ENCODE results near the gene CTBP1. TPM values are rescaled to one million over a fixed set of nuclear protein-coding genes. Genes with fewer than 3 reads are reported as not detected.

Gene CTBP1
- total RNA-seq, 1 experiment from 2014 or later = 184 TPM

DNA sequence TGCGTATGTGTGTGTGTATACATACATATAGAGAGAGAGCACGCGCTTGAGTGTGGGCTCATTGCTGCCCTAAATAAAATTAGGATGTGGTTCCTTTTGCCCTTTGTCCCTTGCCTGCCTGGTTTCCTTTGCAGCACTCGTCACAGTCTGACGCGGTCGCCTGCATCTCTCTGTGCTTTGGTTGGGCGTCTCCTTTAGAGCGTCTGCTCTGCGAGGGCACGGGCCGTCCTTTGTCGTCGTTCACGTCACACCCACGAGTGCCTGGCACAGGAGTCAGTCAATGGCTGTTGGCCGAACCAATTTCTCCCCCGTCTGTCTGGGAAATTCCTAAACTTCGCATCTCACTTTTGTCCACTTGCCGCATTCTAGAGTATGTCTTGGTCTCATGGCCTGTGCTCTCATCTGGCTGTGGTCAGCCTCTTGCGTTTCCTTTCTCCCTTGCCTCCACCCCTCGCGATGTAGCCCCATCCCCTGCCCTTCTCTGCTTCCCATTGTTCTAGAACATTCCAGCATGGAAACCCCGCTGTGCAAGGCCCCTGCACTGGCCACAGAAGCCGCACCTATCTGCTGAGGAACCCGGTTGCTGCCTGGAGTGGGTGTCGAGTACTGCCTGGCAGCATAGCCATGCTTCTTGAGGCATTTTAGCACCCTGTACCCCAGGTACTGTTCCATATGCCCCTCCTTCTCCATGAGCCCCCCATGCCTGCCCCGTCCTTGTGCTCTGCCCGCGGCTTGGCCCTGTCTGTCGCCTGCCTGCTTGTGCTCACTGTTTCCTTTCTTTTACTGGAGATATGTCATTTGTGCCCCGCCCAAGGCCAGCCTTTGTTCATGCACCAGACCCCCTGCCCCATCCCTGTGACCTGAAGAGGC lies 48.8 kb upstream of the CTBP1 start:
- H3K9me3 ChIP-seq = no peaks in the 10 kb centered on the region
- BruUV-seq (replicated peaks) = no TSS peak
- Mint-ChIP-seq H3K9me3 (ENCODE audit: unreplicated experiment) (no peaks in the 10 kb centered on the region), H3K4me3 (ENCODE audit: unreplicated experiment) (no peak overlapping the region), H3K27me3 (ENCODE audit: insufficient read depth, unreplicated experiment) (no peaks in the 10 kb centered on the region), H3K36me3 (ENCODE audit: insufficient read depth, unreplicated experiment) (peaks cover 50% of the 10 kb centered on the region), H3K4me1 (ENCODE audit: low read depth, unreplicated experiment) (no peaks in the 10 kb centered on the region), H3K27ac (ENCODE audit: unreplicated experiment) (peak overlapping the region; percentile 53)
- CTCF ChIA-PET = no interaction called here
- peaks cover 2% of the 10 kb centered on the region; the same call in 1 of the 2 replicates for H3K36me3 ChIP-seq (ENCODE audit: control insufficient read depth, insufficient read depth, low read length)
- intact Hi-C loops (cut with micrococcal nuclease; ENCODE audit: unreplicated experiment) = no loop called here
- H3K27me3 ChIP-seq (replicated peaks; ENCODE audit: control insufficient read depth, insufficient read depth, low read length) = no peaks in the 10 kb centered on the region
- no peak overlapping the region for H3K4me3 ChIP-seq (ENCODE audit: low read depth, low read length)
- TF ChIP-seq, protein P1, sequence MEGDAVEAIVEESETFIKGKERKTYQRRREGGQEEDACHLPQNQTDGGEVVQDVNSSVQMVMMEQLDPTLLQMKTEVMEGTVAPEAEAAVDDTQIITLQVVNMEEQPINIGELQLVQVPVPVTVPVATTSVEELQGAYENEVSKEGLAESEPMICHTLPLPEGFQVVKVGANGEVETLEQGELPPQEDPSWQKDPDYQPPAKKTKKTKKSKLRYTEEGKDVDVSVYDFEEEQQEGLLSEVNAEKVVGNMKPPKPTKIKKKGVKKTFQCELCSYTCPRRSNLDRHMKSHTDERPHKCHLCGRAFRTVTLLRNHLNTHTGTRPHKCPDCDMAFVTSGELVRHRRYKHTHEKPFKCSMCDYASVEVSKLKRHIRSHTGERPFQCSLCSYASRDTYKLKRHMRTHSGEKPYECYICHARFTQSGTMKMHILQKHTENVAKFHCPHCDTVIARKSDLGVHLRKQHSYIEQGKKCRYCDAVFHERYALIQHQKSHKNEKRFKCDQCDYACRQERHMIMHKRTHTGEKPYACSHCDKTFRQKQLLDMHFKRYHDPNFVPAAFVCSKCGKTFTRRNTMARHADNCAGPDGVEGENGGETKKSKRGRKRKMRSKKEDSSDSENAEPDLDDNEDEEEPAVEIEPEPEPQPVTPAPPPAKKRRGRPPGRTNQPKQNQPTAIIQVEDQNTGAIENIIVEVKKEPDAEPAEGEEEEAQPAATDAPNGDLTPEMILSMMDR (IDR thresholded peaks at IDR 0.05; ENCODE audit: insufficient read depth in 1 of 2, low read depth in 1 of 2, low read length in 1 of 2, severe bottlenecking in 1 of 2, unreplicated experiment in 1 of 2) = no peak
- no peak for DNase-seq
- no peaks in the 10 kb centered on the region for H3K4me1 ChIP-seq
- POLR2A ChIA-PET = no interaction called here

DNA sequence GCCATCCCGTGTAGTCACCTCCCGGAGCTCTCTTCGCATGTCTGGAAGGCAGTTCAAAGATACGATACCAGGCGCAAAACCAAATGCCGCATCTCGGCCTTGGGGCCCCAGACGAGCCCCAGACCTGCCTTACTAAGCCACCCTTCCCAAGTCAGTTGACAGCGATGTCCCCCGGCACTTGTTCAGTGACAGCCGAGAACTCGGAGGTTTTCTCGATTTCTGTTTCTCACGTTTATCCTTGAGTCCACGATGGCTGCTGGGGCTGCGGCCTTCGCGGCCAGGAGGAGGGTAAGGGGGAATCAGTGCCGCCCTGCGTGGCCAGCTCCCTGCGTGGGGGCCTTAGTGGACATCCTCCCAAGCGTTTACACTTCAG lies 48.1 kb upstream of the CTBP1 start:
- H3K4me3 Mint-ChIP-seq (ENCODE audit: unreplicated experiment) = no peak overlapping the region
- intact Hi-C loops (cut with micrococcal nuclease; ENCODE audit: unreplicated experiment) = no loop called here
- Histone ChIP-seq H3K9me3 (no peaks in the 10 kb centered on the region), H3K36me3 (ENCODE audit: control insufficient read depth, insufficient read depth, low read length) (peaks cover 2% of the 10 kb centered on the region; the same call in 1 of the 2 replicates), H3K4me3 (ENCODE audit: low read depth, low read length) (no peak overlapping the region), H3K4me1 (no peaks in the 10 kb centered on the region), H3K27me3 (replicated peaks; ENCODE audit: control insufficient read depth, insufficient read depth, low read length) (no peaks in the 10 kb centered on the region)
- CTCF ChIA-PET = no interaction called here
- H3K9me3 Mint-ChIP-seq (ENCODE audit: unreplicated experiment) = no peaks in the 10 kb centered on the region
- H3K4me1 Mint-ChIP-seq (ENCODE audit: low read depth, unreplicated experiment) = no peaks in the 10 kb centered on the region
- H3K27ac Mint-ChIP-seq (ENCODE audit: unreplicated experiment) = peak overlapping the region; percentile 58
- H3K36me3 Mint-ChIP-seq (ENCODE audit: insufficient read depth, unreplicated experiment) = peaks cover 46% of the 10 kb centered on the region
- no peaks in the 10 kb centered on the region for H3K27me3 Mint-ChIP-seq (ENCODE audit: insufficient read depth, unreplicated experiment)
- no TSS peak for BruUV-seq (replicated peaks)
- TF ChIP-seq, protein P1 (IDR thresholded peaks at IDR 0.05; ENCODE audit: insufficient read depth in 1 of 2, low read depth in 1 of 2, low read length in 1 of 2, severe bottlenecking in 1 of 2, unreplicated experiment in 1 of 2) = no peak
- POLR2A ChIA-PET = no interaction called here
- no peak for DNase-seq

GRCh38 chr4:1296324-1297022 lies 47.5 kb upstream of the CTBP1 start:
- Mint-ChIP-seq H3K4me1 (ENCODE audit: low read depth, unreplicated experiment) (no peaks in the 10 kb centered on the region), H3K27ac (ENCODE audit: unreplicated experiment) (peak overlapping the region; percentile 58), H3K27me3 (ENCODE audit: insufficient read depth, unreplicated experiment) (no peaks in the 10 kb centered on the region), H3K9me3 (ENCODE audit: unreplicated experiment) (no peaks in the 10 kb centered on the region), H3K36me3 (ENCODE audit: insufficient read depth, unreplicated experiment) (peaks cover 46% of the 10 kb centered on the region), H3K4me3 (ENCODE audit: unreplicated experiment) (no peak overlapping the region)
- Histone ChIP-seq H3K4me1 (peaks cover 3% of the 10 kb centered on the region), H3K27me3 (replicated peaks; ENCODE audit: control insufficient read depth, insufficient read depth, low read length) (no peaks in the 10 kb centered on the region), H3K4me3 (ENCODE audit: low read depth, low read length) (no peak overlapping the region), H3K9me3 (no peaks in the 10 kb centered on the region), H3K36me3 (ENCODE audit: control insufficient read depth, insufficient read depth, low read length) (peaks cover 2% of the 10 kb centered on the region; the same call in 1 of the 2 replicates)
- no TSS peak for BruUV-seq (replicated peaks)
- TF ChIP-seq, protein P1 (IDR thresholded peaks at IDR 0.05; ENCODE audit: insufficient read depth in 1 of 2, low read depth in 1 of 2, low read length in 1 of 2, severe bottlenecking in 1 of 2, unreplicated experiment in 1 of 2) = no peak
- ChIA-PET POLR2A (no interaction called here), CTCF (no interaction called here)
- DNase-seq = no peak
- intact Hi-C loops (cut with micrococcal nuclease; ENCODE audit: unreplicated experiment) = no loop called here

All from Caco-2 (cell line).